GM12878 (cell line): ENCODE data around the gene PHLDA2. TPM values are rescaled to one million over a fixed set of nuclear protein-coding genes. Genes with fewer than 3 reads are reported as not detected.

Experiments used
- ATAC-seq: fragments of 200-7000 bp; cut with Tn5 transposase; 3 replicates; pipeline ENCODE4 v1.9.1; 2020; ENCODE audit warnings: mild to moderate bottlenecking, moderate library complexity
- BruUV-seq: library from RNA; stranded (reverse); fragments of 400-500 nt; replicated peaks from 2 replicates; lab custom pipeline; 2021; lab: Mats Ljungman, UMichigan
- CTCF ChIA-PET: fragments of 300-600 bp; sonication (Branson Sonifier 250); formaldehyde crosslinking; extraction: SDS; loops from one replicate; lab custom pipeline; 2021; ENCODE audit warnings: inconsistent platforms; lab: Yijun Ruan, JAX
- POLR2A ChIA-PET: fragments of 350-600 bp; formaldehyde crosslinking; extraction: SDS; loops from one replicate; lab custom pipeline; 2021; ENCODE audit warnings: inconsistent platforms; lab: Charles Lee
- RAD21 ChIA-PET: fragments of 300-600 bp; sonication (Branson Sonifier 250); formaldehyde crosslinking; loops from one replicate; lab custom pipeline; 2023; ENCODE audit warnings: antibody characterized with exemption; ENCODE audit not compliant: unreplicated experiment; lab: Charles Lee
- SMC1A ChIA-PET: fragments of 300-600 bp; sonication (Branson Sonifier 250); formaldehyde crosslinking; loops from one replicate; lab custom pipeline; 2023; ENCODE audit not compliant: unreplicated experiment, uncharacterized antibody; lab: Charles Lee
- DNase-seq: peaks from one replicate; pipeline ENCODE4 v3.0.0-alpha.2; 2011; ENCODE audit warnings: low read depth, low spot score
- FAIRE-seq: peaks from 3 replicates; lab custom pipeline; 2011; peaks lifted over from hg19 to GRCh38; lab: Jason Lieb, UNC
- H2AFZ ChIP-seq: 2 replicates; pipeline ENCODE4 v1.6.0; 2011; ENCODE audit warnings: low read depth, low read length, control low read depth; ENCODE audit not compliant: control insufficient read depth
- H3K27ac ChIP-seq: 2 replicates; pipeline ENCODE4 v1.5.1; 2011; ENCODE audit warnings: control low read depth; ENCODE audit not compliant: control insufficient read depth, insufficient read depth
- H3K27me3 ChIP-seq, 2 experiments: replicated peaks in 1 of 2; 2 replicates each; pipeline versions ENCODE4 v1.6.0 to v1.6.1; 2011; ENCODE audit warnings: low read length in 1 of 2; ENCODE audit not compliant: control insufficient read depth in 2 of 2, insufficient read depth in 2 of 2
- H3K36me3 ChIP-seq, 2 experiments: 2 replicates each; pipeline ENCODE4 v1.5.1; 2011; ENCODE audit warnings: low read length in 1 of 2; ENCODE audit not compliant: control insufficient read depth in 2 of 2, insufficient read depth in 2 of 2
- H3K4me1 ChIP-seq: 2 replicates; pipeline ENCODE4 v1.6.1; 2011; ENCODE audit warnings: mild to moderate bottlenecking, low read length, moderate library complexity, mixed read lengths; ENCODE audit not compliant: control insufficient read depth, insufficient read depth
- H3K4me2 ChIP-seq: 2 replicates; pipeline ENCODE4 v1.6.0; 2011; ENCODE audit warnings: control low read depth; ENCODE audit not compliant: control insufficient read depth, insufficient read depth
- H3K4me3 ChIP-seq: fragments of 200-600 bp; sonication (generic); 2 replicates; pipeline ENCODE4 v1.5.1; 2016
- H3K79me2 ChIP-seq: 2 replicates; pipeline ENCODE4 v1.6.0; 2011; ENCODE audit warnings: low read length; ENCODE audit not compliant: control insufficient read depth, insufficient read depth
- H3K9ac ChIP-seq: 2 replicates; pipeline ENCODE4 v1.8.0; 2011; ENCODE audit warnings: low read length, control low read depth, mixed read lengths; ENCODE audit not compliant: control insufficient read depth, insufficient read depth
- H3K9me3 ChIP-seq: replicated peaks from 3 replicates; pipeline ENCODE4 v1.5.1; 2011; ENCODE audit warnings: mild to moderate bottlenecking, low read length; ENCODE audit not compliant: control insufficient read depth, insufficient read depth
- H4K20me1 ChIP-seq: 2 replicates; pipeline ENCODE4 v1.6.0; 2011; ENCODE audit not compliant: control insufficient read depth, insufficient read depth
- EED ChIP-seq: sonication (generic); IDR thresholded peaks from 2 replicates; pipeline ENCODE4 v1.6.1; 2016; ENCODE audit warnings: antibody characterized with exemption, low read depth
- FOXK2 ChIP-seq: fragments of 450-650 bp; IDR thresholded peaks from 2 replicates; pipeline ENCODE4 v1.6.1; 2017; ENCODE audit warnings: mild to moderate bottlenecking, moderate library complexity
- NR2F1 ChIP-seq: fragments of 450-650 bp; conservative IDR thresholded peaks from 2 replicates; pipeline ENCODE4 v1.6.1; 2017; ENCODE audit warnings: mild to moderate bottlenecking
- RBBP5 ChIP-seq: fragments of 200-600 bp; sonication (generic); conservative IDR thresholded peaks from 2 replicates; pipeline ENCODE4 v1.6.1; 2016
- WGBS: methylation state at CpG from one replicate; pipeline ENCODE4 v1.1.6; 2016; ENCODE audit warnings: low lambda C conversion rate; ENCODE audit not compliant: insufficient replicate concordance, insufficient coverage; ENCODE audit errors: missing lambda C conversion rate; 5-methylcytosine and 5-hydroxymethylcytosine counted together
- in situ Hi-C: fragments of 300-500 bp; cut with MboI; formaldehyde crosslinking; loops from 9 replicates; pipeline ENCODE4 v1.14.3; 2018; ENCODE audit warnings: mixed read lengths
- intact Hi-C: fragments of 100-400 bp; cut with micrococcal nuclease; formaldehyde crosslinking; loops from one replicate; pipeline ENCODE4 v1.14.2; 2022; ENCODE audit not compliant: unreplicated experiment
- polyA plus RNA-seq, 11 experiments: library from polyadenylated mRNA; depleted of rRNA in 4 of 11; unstranded in 6 of 11; stranded (reverse) in 5 of 11; fragments of >200 nt; fragmentation: Nextera tagmentation in 4 of 11; fragmentation: Illumina TruSeq in 1 of 11; extraction: Ambion mirVana in 4 of 11; extraction: Trizol in 1 of 11; gene quantifications; 1 replicate in 1 of 11; 2 replicates in 10 of 11; pipeline versions ENCODE4 v1.2.1 to v1.2.3, GENCODE V29; 2011 to 2016; ENCODE audit warnings: inconsistent platforms in 2 of 11, missing spikeins in 2 of 11, low read depth in 1 of 11
- total RNA-seq, 4 experiments: library from RNA; depleted of rRNA in 3 of 4; stranded (reverse); fragments of >200 nt in 3 of 4; fragmentation: Illumina TruSeq in 1 of 4; extraction: Trizol in 1 of 4; gene quantifications; 2 replicates each; pipeline versions ENCODE4 v1.2.1 to v1.2.3, GENCODE V29; 2013 to 2021
- TF ChIP-seq, protein P1 (sequence below): IDR thresholded peaks from 2 replicates; pipeline ENCODE4 v1.6.1; 2012; ENCODE audit warnings: mild to moderate bottlenecking, low read depth, low read length
- TF ChIP-seq, protein P2 (sequence below): fragments of 450-650 bp; formaldehyde crosslinking; IDR thresholded peaks from 2 replicates; pipeline ENCODE4 v1.4.0; 2020; ENCODE audit warnings: mild to moderate bottlenecking, moderate library complexity
- TF ChIP-seq, protein P3 (sequence below): fragments of 150-350 bp; IDR thresholded peaks from 2 replicates; pipeline ENCODE4 v1.6.1; 2014; ENCODE audit warnings: mild to moderate bottlenecking, low read depth, low read length
- TF ChIP-seq, protein P4 (sequence below): IDR thresholded peaks from 2 replicates; pipeline ENCODE4 v1.6.1; 2011; ENCODE audit warnings: low read depth, mild to moderate bottlenecking, low read length, moderate library complexity, borderline replicate concordance; ENCODE audit errors: extremely low read depth

Gene PHLDA2
- total and polyA plus RNA-seq, 10 of the 15 experiments (the other 5 are each of a cell fraction or from before 2014, with no cell fraction given): 0.15 to 0.49 (median 0.16) TPM; not detected in 7

DNA sequence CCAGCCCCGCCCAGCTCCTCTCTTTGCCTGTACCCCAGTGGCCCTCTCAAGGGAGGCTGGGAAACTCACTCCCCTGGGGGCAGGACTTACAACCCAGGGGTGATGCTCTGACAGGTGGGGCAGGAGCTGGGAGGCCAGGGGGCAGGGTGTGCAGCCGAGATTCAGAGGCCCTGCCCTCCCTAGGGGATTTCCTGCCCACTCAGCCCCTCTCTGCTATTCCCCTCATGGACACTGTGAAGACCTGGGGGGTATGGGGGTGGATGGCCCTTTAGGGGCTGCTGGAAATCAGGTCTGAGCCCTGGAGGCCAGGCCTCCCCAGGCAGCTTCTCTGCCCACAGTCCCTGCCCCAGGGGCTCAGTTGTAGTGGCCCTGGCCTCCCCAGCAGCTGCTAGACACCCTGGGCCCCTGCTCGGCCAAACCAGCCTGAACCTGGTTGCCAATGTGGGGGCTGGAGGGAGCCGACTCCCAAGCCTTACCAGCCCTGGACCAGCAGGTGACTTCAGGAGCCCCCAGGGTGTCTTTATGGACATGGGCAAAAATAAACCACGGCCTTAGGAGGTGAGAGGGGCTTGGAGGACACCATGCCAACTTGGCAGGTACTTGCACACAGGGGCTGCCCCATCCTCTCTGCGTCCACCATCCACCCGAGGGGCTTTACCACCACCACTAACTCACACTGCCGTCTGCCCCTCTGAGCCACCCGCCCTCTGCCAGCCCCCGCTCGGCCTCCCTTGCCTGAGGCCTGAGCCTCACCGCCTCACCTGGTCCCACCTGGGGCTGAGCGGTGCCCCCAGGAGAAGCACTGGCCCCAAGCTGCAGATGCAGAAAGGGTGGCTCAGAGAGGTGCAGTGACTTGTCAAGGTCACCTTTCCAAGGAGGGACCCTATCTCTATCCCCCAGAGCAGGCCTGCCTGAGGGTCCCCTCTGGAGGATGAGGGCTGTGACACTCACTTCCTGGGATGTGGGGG lies 2.8 kb upstream of the PHLDA2 start:
- no peak for DNase-seq
- Histone ChIP-seq H3K79me2 (no peaks in the 10 kb centered on the region), H2AFZ (no peak overlapping the region), H3K27ac (no peak overlapping the region), H3K4me1 (peaks cover 21% of the 10 kb centered on the region), H3K4me2 (no peak overlapping the region), H3K9me3 (no peaks in the 10 kb centered on the region), H3K27me3 (peaks cover 3 to 15% of the 10 kb centered on the region in 2 experiments), H3K9ac (no peak overlapping the region)
- SMC1A ChIA-PET: interaction anchor here (1.6 kb wide), 1 partner anchor 39 kb away, joined by 6 read pairs; no protein-coding TSS in a partner anchor
- no peak for ATAC-seq
- WGBS: 61% methylated on average over 9 of the region's 13 CpGs
- in situ Hi-C loops: no loop called here
- RAD21 ChIA-PET: interaction anchor here (2.0 kb wide), 1 partner anchor 159 kb away, joined by 7 read pairs; no protein-coding TSS in a partner anchor
- no peak for FAIRE-seq
- BruUV-seq: no TSS peak
- TF ChIP-seq NR2F1 (no peak), FOXK2 (no peak), EED (no peak), RBBP5 (no peak)
- TF ChIP-seq, protein P1, sequence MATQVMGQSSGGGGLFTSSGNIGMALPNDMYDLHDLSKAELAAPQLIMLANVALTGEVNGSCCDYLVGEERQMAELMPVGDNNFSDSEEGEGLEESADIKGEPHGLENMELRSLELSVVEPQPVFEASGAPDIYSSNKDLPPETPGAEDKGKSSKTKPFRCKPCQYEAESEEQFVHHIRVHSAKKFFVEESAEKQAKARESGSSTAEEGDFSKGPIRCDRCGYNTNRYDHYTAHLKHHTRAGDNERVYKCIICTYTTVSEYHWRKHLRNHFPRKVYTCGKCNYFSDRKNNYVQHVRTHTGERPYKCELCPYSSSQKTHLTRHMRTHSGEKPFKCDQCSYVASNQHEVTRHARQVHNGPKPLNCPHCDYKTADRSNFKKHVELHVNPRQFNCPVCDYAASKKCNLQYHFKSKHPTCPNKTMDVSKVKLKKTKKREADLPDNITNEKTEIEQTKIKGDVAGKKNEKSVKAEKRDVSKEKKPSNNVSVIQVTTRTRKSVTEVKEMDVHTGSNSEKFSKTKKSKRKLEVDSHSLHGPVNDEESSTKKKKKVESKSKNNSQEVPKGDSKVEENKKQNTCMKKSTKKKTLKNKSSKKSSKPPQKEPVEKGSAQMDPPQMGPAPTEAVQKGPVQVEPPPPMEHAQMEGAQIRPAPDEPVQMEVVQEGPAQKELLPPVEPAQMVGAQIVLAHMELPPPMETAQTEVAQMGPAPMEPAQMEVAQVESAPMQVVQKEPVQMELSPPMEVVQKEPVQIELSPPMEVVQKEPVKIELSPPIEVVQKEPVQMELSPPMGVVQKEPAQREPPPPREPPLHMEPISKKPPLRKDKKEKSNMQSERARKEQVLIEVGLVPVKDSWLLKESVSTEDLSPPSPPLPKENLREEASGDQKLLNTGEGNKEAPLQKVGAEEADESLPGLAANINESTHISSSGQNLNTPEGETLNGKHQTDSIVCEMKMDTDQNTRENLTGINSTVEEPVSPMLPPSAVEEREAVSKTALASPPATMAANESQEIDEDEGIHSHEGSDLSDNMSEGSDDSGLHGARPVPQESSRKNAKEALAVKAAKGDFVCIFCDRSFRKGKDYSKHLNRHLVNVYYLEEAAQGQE: no peak
- TF ChIP-seq, protein P2, sequence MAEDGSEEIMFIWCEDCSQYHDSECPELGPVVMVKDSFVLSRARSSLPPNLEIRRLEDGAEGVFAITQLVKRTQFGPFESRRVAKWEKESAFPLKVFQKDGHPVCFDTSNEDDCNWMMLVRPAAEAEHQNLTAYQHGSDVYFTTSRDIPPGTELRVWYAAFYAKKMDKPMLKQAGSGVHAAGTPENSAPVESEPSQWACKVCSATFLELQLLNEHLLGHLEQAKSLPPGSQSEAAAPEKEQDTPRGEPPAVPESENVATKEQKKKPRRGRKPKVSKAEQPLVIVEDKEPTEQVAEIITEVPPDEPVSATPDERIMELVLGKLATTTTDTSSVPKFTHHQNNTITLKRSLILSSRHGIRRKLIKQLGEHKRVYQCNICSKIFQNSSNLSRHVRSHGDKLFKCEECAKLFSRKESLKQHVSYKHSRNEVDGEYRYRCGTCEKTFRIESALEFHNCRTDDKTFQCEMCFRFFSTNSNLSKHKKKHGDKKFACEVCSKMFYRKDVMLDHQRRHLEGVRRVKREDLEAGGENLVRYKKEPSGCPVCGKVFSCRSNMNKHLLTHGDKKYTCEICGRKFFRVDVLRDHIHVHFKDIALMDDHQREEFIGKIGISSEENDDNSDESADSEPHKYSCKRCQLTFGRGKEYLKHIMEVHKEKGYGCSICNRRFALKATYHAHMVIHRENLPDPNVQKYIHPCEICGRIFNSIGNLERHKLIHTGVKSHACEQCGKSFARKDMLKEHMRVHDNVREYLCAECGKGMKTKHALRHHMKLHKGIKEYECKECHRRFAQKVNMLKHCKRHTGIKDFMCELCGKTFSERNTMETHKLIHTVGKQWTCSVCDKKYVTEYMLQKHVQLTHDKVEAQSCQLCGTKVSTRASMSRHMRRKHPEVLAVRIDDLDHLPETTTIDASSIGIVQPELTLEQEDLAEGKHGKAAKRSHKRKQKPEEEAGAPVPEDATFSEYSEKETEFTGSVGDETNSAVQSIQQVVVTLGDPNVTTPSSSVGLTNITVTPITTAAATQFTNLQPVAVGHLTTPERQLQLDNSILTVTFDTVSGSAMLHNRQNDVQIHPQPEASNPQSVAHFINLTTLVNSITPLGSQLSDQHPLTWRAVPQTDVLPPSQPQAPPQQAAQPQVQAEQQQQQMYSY: no peak
- TF ChIP-seq, protein P3, sequence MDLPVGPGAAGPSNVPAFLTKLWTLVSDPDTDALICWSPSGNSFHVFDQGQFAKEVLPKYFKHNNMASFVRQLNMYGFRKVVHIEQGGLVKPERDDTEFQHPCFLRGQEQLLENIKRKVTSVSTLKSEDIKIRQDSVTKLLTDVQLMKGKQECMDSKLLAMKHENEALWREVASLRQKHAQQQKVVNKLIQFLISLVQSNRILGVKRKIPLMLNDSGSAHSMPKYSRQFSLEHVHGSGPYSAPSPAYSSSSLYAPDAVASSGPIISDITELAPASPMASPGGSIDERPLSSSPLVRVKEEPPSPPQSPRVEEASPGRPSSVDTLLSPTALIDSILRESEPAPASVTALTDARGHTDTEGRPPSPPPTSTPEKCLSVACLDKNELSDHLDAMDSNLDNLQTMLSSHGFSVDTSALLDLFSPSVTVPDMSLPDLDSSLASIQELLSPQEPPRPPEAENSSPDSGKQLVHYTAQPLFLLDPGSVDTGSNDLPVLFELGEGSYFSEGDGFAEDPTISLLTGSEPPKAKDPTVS: no peak
- TF ChIP-seq, protein P4, sequence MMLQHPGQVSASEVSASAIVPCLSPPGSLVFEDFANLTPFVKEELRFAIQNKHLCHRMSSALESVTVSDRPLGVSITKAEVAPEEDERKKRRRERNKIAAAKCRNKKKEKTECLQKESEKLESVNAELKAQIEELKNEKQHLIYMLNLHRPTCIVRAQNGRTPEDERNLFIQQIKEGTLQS: no peak
- TF ChIP-seq, all 136 proteins: peak for 0
- Histone ChIP-seq H4K20me1 (no peaks in the 10 kb centered on the region), H3K36me3 (no peaks in the 10 kb centered on the region), H3K4me3 (no peak overlapping the region)
- CTCF ChIA-PET: interaction anchor here (1.9 to 2.9 kb wide), 4 partner anchors 30 to 158 kb away, joined by 5 to 25 read pairs (median 10); a partner anchor contains a TSS
- POLR2A ChIA-PET: interaction anchor here (0.5 to 0.6 kb wide), 2 partner anchors 11 to 79 kb away, joined by 3 to 4 read pairs; no protein-coding TSS in a partner anchor
- intact Hi-C loops: loop anchor here (2.0 to 10.0 kb wide), 3 partner anchors 39 to 399 kb away; no protein-coding TSS in a partner anchor
